Suppressor macrophage (primary cell): ENCODE data around the gene SLC22A23.

ENCODE experiments used
- DNase-seq, 4 experiments: peaks; one replicate each; pipeline ENCODE4 v3.0.0-alpha.2; 2020 to 2022

SLC22A23 gene

GRCh38 chr6:3419624-3420272 is 37.1 kb downstream of the SLC22A23 start:
- peak; percentile 12 to 35 (median 28) for DNase-seq

- peak in 1 of 4 experiments; percentile 11 for DNase-seq
Measured at GRCh38 chr6:3418496-3419060, 38.3 kb downstream of the SLC22A23 start.

DNA sequence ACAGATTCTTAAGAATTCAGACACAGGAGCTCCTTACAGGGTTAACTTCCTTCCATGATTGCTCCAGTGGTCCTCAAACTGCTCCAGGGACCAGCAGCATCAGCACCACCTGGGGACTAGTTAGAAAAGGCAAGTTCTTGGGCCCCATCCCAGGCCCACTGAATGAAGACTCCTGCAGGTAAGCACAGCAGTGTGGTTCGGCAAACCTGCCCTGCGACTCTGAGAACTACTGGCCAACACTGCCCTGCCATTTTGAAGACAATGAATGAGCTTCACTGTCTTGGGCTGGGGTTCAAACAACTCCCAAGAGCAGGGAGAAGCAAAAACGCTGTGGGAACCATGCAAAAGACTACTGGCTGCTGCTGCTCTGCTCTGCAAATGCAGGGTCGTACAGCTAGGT is 39.4 kb downstream of the SLC22A23 start:
- no peak for DNase-seq

GRCh38 chr6:3415490-3415889 is 41.4 kb downstream of the SLC22A23 start:
- DNase-seq: no peak

DNA sequence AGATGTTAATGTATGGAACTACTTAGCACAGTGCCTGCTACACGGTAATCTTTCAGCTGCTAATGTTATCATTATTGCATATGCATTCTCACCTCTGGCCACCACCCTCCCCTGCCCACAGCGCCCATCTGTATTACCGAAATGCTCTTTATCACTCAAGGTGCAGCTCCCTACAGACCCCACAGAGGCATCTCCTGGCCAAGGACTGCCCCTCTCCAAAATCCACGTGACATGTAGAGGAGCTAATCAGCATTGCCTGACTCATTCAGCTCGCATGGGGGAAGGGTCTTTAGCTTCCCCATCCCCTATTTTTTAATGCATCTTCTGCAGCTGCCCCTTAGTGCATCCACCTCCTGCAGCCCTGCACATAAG is 41.8 kb downstream of the SLC22A23 start:
- DNase-seq: no peak

GRCh38 chr6:3414327-3415081 is 42.3 kb downstream of the SLC22A23 start:
- no peak for DNase-seq

DNA sequence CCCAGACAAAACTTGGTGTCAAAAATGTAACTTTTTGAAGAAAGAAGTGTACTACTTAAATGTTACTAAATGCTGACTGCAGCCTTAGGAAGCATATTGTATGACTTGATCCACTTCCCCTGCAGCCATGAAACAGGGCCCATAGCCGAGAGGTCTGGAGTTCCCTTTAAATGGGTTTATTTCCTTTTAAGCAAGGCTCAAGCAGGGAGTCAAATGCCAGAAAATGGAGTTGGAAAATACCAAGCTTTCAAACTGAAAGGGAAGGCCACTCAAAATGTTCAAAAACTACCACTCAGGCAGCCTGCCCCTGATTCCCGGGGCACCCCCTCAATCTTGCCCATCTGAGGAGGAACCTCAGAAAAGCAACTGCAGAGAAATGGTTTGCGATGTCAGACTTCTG is 43.3 kb downstream of the SLC22A23 start:
- peak; percentile 31 to 70 (median 52) for DNase-seq

DNA sequence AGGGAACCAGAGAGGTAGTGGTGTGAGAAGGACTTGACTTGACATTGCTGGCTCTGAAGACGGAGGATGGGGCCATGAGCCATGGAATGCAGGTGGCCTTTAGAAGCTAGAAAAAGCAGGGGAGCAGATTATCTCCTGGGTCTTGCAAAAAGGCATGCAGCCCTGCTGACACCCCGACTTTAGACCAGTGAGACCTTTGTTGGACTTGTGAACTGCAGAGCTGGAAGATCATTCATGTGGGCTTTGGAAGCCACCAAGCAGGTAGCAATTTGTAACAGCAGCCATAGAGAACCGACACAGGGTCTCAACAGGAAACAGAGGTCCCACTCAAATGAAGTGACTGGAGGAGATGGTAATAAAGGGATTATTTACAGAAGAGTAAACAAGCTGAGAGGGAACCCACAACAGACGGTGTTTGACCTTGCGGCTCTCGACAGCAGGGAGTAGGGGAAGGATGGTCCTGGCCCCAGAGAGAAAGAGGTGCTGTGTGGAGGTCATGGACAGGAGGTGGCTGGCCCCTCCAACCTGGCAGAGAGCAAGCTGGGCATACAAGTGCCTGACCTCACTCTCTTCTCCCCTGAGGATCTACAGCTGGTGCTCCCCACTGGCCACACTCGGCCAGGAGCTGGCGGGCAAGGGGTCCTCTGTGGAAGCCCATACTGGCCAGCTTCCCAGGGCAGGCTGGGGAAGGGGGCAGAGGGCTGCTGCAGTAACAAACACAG is 43.9 kb downstream of the SLC22A23 start:
- DNase-seq: no peak

GRCh38 chr6:3411967-3412778 is 44.7 kb downstream of the SLC22A23 start:
- DNase-seq: no peak

DNA sequence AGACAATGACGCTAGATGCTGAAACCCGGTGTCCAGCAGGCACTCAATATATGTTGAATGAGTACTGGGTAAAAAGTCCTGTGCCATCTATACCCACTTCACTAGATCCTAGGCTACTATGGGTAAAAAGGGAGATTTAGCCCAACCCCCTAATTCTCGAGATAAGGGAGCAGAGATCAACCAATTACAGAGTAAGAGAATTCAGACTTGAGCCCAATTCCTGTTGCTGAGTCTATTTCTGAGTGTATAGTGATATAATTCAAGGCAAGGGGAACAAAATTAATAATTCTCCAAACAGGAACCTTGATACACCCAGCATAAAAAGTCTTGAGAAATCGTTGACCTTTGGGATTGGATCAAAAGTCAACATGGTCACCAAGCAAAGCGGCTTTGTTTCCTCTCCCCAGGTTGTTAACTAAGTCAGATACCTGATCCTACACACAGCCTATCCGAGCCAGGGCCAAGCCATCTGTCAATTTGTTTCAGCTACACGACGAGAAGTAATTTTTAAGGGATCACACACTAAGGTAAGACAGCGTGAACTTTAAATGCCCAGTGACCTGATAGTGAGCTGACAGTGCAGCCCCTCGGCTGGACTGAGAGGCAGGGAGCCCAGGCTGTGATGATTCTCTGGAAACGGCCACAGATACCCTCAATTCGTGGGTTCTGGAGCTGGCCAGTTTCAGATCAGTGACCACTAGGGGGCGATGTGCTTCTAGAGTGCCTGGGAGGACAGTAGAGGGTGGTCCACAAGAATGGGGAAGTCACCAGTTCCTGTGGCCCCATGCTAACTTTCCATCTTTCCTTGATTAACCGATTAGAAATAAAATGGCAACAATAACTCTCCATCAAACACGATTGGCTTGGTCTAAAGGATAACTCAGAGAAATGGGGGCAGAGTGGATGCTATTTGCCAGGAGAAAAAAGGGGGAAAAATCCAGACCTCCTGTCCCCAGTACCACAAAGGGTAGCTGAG is 46.2 kb downstream of the SLC22A23 start:
- DNase-seq: peak; percentile 66 to 80 (median 76)

DNA sequence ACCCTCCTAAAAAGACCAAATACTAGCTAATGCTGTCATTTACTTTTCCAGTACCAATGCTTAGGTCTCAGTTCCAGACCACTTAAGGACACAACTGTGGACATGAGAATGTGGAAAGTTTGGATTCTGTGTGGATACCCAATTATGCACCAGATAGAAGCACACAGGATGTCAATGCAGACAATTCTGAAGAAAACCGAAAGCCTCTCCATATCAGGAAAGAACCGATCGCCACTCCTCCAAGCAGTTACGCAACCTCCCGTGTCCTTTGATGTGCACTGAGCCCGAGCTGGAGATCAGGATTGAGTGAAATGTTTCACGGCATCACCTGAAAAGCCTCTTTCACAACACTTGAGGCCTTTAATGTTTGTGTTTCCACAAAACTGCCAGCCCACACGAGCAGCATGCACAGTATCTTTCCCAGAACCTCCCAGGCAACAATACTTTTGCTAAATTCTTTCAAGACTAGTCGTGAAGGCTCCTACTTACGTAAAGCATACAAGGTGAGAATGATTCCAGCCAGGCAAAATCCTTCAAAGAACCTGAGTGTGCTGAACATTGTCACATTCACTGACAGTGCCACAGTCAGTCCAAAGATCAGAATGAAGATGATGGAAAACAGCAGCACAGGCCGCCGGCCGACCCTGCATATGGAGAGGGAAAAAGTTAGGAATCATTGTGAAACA is 47.0 kb downstream of the SLC22A23 start:
- DNase-seq: peak in 1 of 4 experiments; percentile 14

DNA sequence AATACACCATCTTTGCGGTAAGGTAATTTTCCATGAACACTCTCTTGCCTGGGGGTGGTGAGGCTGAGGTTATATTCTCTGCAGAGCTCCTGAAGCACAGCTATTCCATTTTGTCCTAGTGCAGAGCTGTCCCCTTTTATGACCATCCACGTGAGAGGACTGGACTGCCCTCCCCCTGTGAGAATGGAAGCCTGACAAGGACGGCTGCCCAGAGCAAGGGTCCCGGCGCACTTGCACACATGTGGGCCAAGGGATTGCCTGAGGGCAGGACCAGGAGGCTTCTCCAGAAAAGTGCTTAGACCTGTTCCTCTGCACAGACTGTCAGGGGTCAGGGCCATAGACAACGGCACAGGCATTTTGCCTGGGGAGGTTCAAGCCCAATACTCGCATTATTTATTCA is 48.2 kb downstream of the SLC22A23 start:
- no peak for DNase-seq

DNA sequence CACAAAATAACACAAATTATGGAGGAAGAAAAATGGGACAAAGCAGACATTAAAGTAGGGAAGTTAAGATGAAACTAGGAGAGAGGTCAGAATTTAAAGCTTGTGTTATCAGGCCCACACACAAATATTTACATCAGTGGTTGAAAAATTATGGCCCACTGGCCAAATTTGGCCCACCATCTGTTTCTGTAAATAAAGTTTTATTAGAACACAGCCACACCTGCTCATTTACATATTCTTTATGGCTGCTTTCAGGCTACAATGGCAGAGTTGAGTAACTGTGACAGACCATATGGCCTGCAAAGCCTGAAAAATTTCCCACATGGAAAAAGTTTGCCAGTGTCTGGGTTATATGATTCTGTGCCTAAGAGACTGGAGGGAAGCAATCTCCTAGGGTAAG is 49.0 kb downstream of the SLC22A23 start:
- DNase-seq: no peak

- DNase-seq: no peak
Measured at GRCh38 chr6:3406891-3407809, 49.7 kb downstream of the SLC22A23 start.

- DNase-seq: no peak
Measured at GRCh38 chr6:3406362-3406821, 50.5 kb downstream of the SLC22A23 start.

DNA sequence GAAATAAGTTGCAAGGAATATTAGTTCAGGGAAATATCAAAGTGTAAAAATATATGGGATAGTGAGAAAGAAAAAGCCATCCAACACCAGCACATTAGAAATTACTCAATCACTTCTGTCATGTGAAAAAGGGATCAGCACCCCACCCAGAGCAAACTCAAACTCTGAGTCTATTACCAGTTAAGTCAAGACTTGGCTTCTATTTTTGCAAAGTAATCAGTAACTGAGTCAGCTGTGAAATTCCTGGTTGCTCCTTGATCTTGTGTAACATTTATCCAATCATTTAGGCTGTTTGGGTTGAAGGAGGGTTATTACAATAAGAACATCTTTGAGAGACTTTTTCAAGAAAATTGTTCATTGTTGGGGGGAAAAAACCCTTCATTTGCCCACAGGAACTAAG is 51.2 kb downstream of the SLC22A23 start:
- DNase-seq: peak in 2 of 4 experiments; percentile 24 to 40

DNA sequence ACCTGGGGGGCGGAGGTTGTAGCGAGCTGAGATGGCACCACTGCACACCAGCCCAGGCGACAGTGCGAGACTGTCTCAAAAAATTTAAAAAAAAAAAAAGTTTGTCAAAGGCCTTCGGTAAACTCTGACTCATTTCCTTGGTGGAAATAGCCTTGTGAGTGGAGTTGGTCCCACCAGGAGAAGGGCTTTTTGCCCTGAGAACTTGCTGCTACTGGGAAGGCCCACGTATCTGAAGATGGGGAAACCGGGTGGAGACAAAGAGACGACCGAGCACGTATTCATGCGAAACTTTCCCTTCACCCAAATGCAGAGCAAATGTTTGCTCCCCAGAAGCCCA is 51.7 kb downstream of the SLC22A23 start:
- no peak for DNase-seq

DNA sequence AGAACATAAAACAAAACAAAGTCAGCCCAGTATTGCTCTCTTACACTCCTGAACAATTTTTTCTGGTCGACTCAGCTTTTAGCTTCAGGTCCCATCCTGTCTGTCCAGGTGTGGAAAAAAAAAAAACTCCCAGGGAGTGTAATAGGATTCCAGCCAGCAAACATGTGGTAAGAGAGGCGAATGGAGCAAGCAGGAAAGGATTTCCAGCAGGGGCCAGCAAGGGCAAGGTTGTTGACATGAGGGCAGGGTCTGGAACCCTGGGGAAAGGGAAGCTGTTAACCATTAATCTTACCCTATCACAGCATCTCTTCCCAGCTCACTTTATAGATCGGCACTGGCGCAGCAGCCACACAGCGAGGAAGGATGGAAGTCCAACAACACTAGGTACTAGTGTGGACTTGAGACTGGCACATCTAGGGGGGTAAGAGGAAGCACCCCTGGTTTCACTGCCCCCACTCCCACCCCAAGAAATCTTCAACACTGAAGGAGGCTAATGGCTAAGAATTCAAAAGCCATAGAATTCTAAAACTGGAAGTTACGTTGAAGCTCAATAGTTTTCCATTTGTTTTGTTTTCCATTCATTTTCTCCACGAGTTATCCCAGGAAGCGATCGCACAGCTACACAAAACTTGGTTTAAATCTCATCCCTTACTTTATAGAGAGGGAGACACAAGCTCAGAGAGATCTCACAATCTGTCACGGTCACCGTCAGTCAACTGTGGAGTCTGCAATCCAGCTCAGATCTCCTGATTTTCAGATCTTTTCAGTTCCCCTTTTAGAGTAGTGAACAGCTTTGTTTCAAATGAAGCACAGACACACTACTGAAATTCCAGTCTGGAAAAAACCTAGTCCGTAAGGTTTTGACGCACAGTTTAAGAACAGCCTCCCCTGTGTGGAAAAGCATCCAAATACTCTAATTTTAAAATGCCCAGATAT is 53.3 kb downstream of the SLC22A23 start:
- peak in 2 of 4 experiments; percentile 32 to 34 for DNase-seq
